ENCODE results near the gene GPR137. TPM values are rescaled to one million over a fixed set of nuclear protein-coding genes. Genes with fewer than 3 reads are reported as not detected.

The GPR137 gene
- polyA plus RNA-seq, 2 of the 4 experiments (the other 2 are of a cell fraction): 11.0 to 37.4 TPM

GRCh38 chr11:64251753-64252002, 34.0 kb upstream of the GPR137 start (continued):
- TF ChIP-seq ELK1 (IDR thresholded peaks at IDR 0.05; ENCODE audit: low read depth, low read length) (no peak), E2F6 (IDR thresholded peaks at IDR 0.05; ENCODE audit: borderline replicate concordance, low read depth) (no peak), PHF8 (IDR thresholded peaks at IDR 0.05; ENCODE audit: borderline replicate concordance, low read depth) (no peak; the same call in 1 of the 2 replicates), NR3C1 (IDR thresholded peaks at IDR 0.05) (no peak)

GRCh38 chr11:64252003-64252872, 33.4 kb upstream of the GPR137 start:
- TF ChIP-seq RAD21 (conservative IDR thresholded peaks at IDR 0.05 in 1 of 2, IDR thresholded peaks at IDR 0.05 in 1 of 2) (peak in 1 of 2 experiments; percentile 17; a peak in 1 of 5 replicates), SMC3 (IDR thresholded peaks at IDR 0.05) (0 out of 3 replicates have a peak, but pooled peaks have one; percentile 5), JUNB (IDR thresholded peaks at IDR 0.05) (no peak), ZFP36 (IDR thresholded peaks at IDR 0.05; ENCODE audit: borderline replicate concordance, partially characterized antibody) (no peak), MYC (IDR thresholded peaks at IDR 0.05; ENCODE audit: borderline replicate concordance, low read length) (no peak), REST (IDR thresholded peaks at IDR 0.05) (no peak), PBX3 (IDR thresholded peaks at IDR 0.05) (no peak), EP300 (IDR thresholded peaks at IDR 0.05) (no peak), TP53 (CRISPR knock-in tag; IDR thresholded peaks at IDR 0.05) (no peak), JUN (IDR thresholded peaks at IDR 0.05) (no peak), GATA3 (IDR thresholded peaks at IDR 0.05; ENCODE audit: borderline replicate concordance) (no peak), ZC3H11A (IDR thresholded peaks at IDR 0.05) (no peak), MAZ (IDR thresholded peaks at IDR 0.05; ENCODE audit: borderline replicate concordance, low read depth, low read length) (no peak), CHD4 (IDR thresholded peaks at IDR 0.05; ENCODE audit: borderline replicate concordance) (no peak), CEBPB (IDR thresholded peaks at IDR 0.05) (no peak), ZSCAN20 (CRISPR knock-in tag; IDR thresholded peaks at IDR 0.05) (no peak), FOXS1 (CRISPR knock-in tag; IDR thresholded peaks at IDR 0.05) (no peak), MAX (IDR thresholded peaks at IDR 0.05) (0 out of 2 replicates have a peak, but pooled peaks have one; percentile 24), E2F6 (IDR thresholded peaks at IDR 0.05; ENCODE audit: borderline replicate concordance, low read depth) (no peak), HEYL (CRISPR knock-in tag; IDR thresholded peaks at IDR 0.05) (no peak), POLR2A (IDR thresholded peaks at IDR 0.05; ENCODE audit: low read length) (peak; percentile 60), PHF8 (IDR thresholded peaks at IDR 0.05; ENCODE audit: borderline replicate concordance, low read depth) (no peak), FOSB (CRISPR knock-in tag; IDR thresholded peaks at IDR 0.05) (no peak), CTCF (IDR thresholded peaks at IDR 0.05) (peak; percentile 30; the same call in 2 of the 3 replicates), ZNF302 (CRISPR knock-in tag; IDR thresholded peaks at IDR 0.05) (no peak)
- ATAC-seq (peak; percentile 27 to 63; a peak in 5 of 6 replicates), DNase-seq (ENCODE audit: low read depth in 1 of 2, low spot score in 1 of 2) (peak in 1 of 2 experiments; percentile 69), FAIRE-seq (no peak)
- peak overlapping the region; percentile 98 for H3K4me2 ChIP-seq
- WGBS (ENCODE audit: missing lambda C conversion rate): 4% methylated on average over 19 of the region's 23 CpGs
- no peaks in the 10 kb centered on the region for H3K9me3 ChIP-seq
- ChIA-PET POLR2A (interaction anchor here (0.6 to 1.5 kb wide), 3 partner anchors 11 to 19 kb away, joined by 3 to 7 read pairs (median 5); partner anchors contain the start of gene FKBP2), CTCF (interaction anchor here (0.5 to 12.2 kb wide), 24 partner anchors 9 to 1437 kb away, joined by 3 to 220 read pairs (median 4); partner anchors contain the start of genes CATSPERZ, ESRRA, FERMT3 and KCNK4)
- peaks cover 32% of the 10 kb centered on the region for H3K4me1 ChIP-seq
- H3K4me3 ChIP-seq: peak overlapping the region; percentile 84
- peak overlapping the region; percentile 92 to 94 for H3K27ac ChIP-seq

Measured in A549 (cell line).